Karpas-422 (cell line): Measurements from ENCODE around the gene KIF5B. TPM values are rescaled to one million over a fixed set of nuclear protein-coding genes. Genes with fewer than 3 reads are reported as not detected.

ENCODE experiments used
- DNase-seq: peaks from one replicate; pipeline ENCODE4 v3.0.0-alpha.2; 2015
- H2AFZ ChIP-seq: fragments of 200-600 bp; sonication (generic); 2 replicates; pipeline ENCODE4 v1.6.1; 2014; ENCODE audit warnings: antibody characterized with exemption, low read length, mixed read lengths
- H3K27ac ChIP-seq: fragments of 200-600 bp; sonication (generic); 2 replicates; pipeline ENCODE4 v1.5.1; 2014; ENCODE audit warnings: mild to moderate bottlenecking, low read length, moderate library complexity
- H3K27me3 ChIP-seq: fragments of 200-600 bp; sonication (generic); 2 replicates; pipeline ENCODE4 v1.6.1; 2014; ENCODE audit warnings: low read length, mixed read lengths
- H3K36me3 ChIP-seq: fragments of 200-600 bp; sonication (generic); 2 replicates; pipeline ENCODE4 v1.6.1; 2014; ENCODE audit warnings: low read length, mixed read lengths; ENCODE audit not compliant: insufficient read depth
- H3K4me1 ChIP-seq: fragments of 200-600 bp; sonication (generic); 2 replicates; pipeline ENCODE4 v1.6.1; 2014; ENCODE audit warnings: mild to moderate bottlenecking, low read length, mixed read lengths
- H3K4me2 ChIP-seq: fragments of 200-600 bp; sonication (generic); 2 replicates; pipeline ENCODE4 v1.6.1; 2014; ENCODE audit warnings: low read length, low read depth, mild to moderate bottlenecking; ENCODE audit not compliant: poor library complexity, severe bottlenecking
- H3K4me3 ChIP-seq: fragments of 200-600 bp; sonication (generic); 2 replicates; pipeline ENCODE4 v1.5.1; 2014; ENCODE audit warnings: mild to moderate bottlenecking, antibody characterized with exemption, low read length, mixed read lengths
- H3K79me2 ChIP-seq: fragments of 200-600 bp; sonication (generic); 2 replicates; pipeline ENCODE4 v1.6.1; 2014; ENCODE audit warnings: mild to moderate bottlenecking, low read length, mixed read lengths
- H3K9ac ChIP-seq: fragments of 200-600 bp; sonication (generic); 2 replicates; pipeline ENCODE4 v1.6.0; 2014; ENCODE audit warnings: low read length
- H3K9me2 ChIP-seq: fragments of 200-600 bp; sonication (generic), shearing (Covaris generic); replicated peaks from 2 replicates; pipeline ENCODE4 v1.6.0; 2014; ENCODE audit warnings: mild to moderate bottlenecking, low read length, moderate library complexity; ENCODE audit not compliant: insufficient read depth
- H3K9me3 ChIP-seq: fragments of 300-700, 200-600 bp; sonication (generic); 2 replicates; pipeline ENCODE4 v1.6.1; 2014; ENCODE audit warnings: low read length, mixed read lengths
- H4K20me1 ChIP-seq: fragments of 200-600 bp; sonication (generic); 2 replicates; pipeline ENCODE4 v1.6.1; 2014; ENCODE audit warnings: mild to moderate bottlenecking, antibody characterized with exemption, low read length, low read depth; ENCODE audit not compliant: insufficient read depth
- total RNA-seq: library from RNA; depleted of rRNA; stranded (reverse); fragments of >200 nt; shearing (Covaris generic); gene quantifications from 2 replicates; pipeline ENCODE4 v1.2.3, GENCODE V29; 2014; ENCODE audit warnings: low replicate concordance

The KIF5B gene
- total RNA-seq, 1 experiment from 2014 or later, result 41.9 TPM

DNA sequence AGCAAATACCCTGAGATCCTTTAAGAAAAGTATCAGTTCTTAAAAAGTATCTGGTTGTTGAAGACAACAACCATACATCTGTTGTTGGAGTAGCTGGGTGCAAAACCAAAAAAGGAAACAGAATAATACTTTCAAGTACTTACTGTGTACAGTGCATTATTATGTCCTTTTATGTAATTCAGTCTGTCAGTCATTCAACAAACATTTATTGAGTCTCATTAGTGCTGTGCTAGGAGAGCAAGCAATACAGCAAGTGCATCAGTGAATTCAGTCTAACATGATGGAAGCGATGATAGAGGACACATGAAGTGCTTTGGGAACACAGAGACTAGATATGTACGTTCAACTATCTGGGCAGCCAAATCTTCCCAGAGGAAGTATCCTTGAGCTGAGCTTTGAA, 37.4 kb upstream of the KIF5B start:
- H3K4me2 ChIP-seq, result no peak overlapping the region
- H3K36me3 ChIP-seq, result no peaks in the 10 kb centered on the region
- no peaks in the 10 kb centered on the region for H3K4me1 ChIP-seq
- no peaks in the 10 kb centered on the region for H3K9me2 ChIP-seq
- DNase-seq, result no peak
- no peak overlapping the region for H3K9ac ChIP-seq
- no peak overlapping the region for H2AFZ ChIP-seq
- H3K27me3 ChIP-seq, result no peaks in the 10 kb centered on the region
- H3K9me3 ChIP-seq, result no peaks in the 10 kb centered on the region
- H3K79me2 ChIP-seq, result no peaks in the 10 kb centered on the region
- H3K4me3 ChIP-seq, result no peak overlapping the region
- H4K20me1 ChIP-seq, result no peaks in the 10 kb centered on the region
- H3K27ac ChIP-seq, result no peak overlapping the region

DNA sequence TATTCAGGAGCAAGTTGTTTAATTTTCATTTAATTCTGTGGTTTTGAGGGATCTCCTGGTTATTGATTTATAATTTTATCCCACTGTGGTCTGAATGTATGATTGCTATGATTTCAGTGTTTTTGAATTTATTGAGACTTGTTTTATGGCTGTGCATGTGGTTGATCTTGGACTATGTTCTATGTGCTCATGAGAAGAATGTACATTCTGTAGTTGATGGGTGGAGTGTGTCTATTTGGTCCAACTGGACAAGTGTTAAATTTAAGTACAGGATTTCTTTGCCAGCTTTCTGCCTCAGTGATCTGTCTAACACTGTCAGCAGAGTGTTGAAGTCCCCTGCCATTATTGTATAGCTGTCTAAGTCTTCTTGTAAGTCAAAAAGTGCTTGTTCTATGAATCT, 34.8 kb upstream of the KIF5B start:
- Histone ChIP-seq H3K9me2 (no peaks in the 10 kb centered on the region), H3K4me1 (no peaks in the 10 kb centered on the region), H4K20me1 (no peaks in the 10 kb centered on the region), H2AFZ (no peak overlapping the region), H3K79me2 (no peaks in the 10 kb centered on the region), H3K4me2 (no peak overlapping the region), H3K9ac (no peak overlapping the region), H3K27ac (no peak overlapping the region), H3K4me3 (no peak overlapping the region), H3K36me3 (no peaks in the 10 kb centered on the region), H3K27me3 (no peaks in the 10 kb centered on the region), H3K9me3 (no peaks in the 10 kb centered on the region)
- no peak for DNase-seq

DNA sequence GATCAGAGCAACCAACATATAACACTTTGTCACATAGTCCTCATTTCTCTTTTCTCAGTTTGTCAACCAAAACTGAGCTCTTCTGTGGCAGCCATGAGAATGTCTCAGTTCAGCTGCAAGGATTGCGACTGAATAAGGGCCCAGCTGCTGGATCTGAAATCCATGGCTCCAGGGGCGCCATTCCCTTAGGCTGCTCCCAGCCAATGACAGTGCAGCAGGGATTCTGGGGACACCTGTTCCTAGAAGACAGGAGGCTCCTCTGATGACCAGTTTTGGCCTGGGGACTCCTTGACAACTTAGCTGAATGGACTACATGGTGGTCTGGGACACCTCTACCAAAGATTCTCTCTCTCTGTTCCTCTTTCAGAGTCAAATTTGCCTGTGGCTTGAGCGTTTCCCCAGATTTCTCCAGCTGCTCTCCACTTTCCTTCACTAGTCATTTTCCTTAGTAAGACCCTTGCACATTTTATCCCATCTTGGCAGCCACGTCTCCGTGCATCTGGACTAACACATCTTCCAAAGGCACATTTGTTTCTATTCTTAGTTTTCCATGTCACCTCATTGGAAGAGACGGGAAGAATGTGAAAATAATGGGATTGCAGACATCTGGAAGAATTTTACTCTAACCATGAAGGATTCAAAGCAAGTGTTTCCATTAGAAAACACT, 28.1 kb upstream of the KIF5B start:
- no peak for DNase-seq
- no peaks in the 10 kb centered on the region for H3K4me1 ChIP-seq
- no peaks in the 10 kb centered on the region for H3K27me3 ChIP-seq
- no peak overlapping the region for H2AFZ ChIP-seq
- no peaks in the 10 kb centered on the region for H4K20me1 ChIP-seq
- no peaks in the 10 kb centered on the region for H3K9me2 ChIP-seq
- H3K27ac ChIP-seq, result no peak overlapping the region
- no peak overlapping the region for H3K4me2 ChIP-seq
- H3K4me3 ChIP-seq, result no peak overlapping the region
- no peaks in the 10 kb centered on the region for H3K79me2 ChIP-seq
- no peak overlapping the region for H3K9ac ChIP-seq
- no peaks in the 10 kb centered on the region for H3K36me3 ChIP-seq
- H3K9me3 ChIP-seq, result no peaks in the 10 kb centered on the region

DNA sequence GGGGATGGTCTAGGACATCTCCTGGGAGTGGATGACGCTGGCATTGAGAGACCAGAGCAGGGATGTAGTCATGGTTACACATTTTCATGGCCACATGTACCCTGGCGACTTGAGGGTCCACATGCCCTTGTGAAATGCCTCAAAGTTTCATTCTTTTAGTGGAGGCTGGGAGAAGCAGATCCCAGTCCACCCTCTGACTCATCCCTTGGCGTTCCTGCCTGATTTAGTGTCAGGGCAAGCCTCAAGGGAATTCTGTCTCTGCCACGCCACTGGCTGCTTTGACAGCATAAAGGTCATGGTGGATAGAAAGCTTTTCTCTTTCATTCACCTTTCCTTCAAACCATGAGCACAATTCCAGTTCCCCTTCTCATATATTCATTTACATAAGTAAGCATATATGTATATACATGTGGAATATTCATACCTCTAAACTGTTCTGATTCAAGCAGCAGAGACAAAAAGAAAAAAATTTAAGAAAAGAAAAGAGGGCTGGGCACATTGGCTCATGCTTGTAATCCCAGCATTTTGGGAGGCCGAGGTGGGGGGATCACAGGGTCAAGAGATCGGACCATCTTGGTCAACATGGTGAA, 21.8 kb upstream of the KIF5B start:
- Histone ChIP-seq H3K9ac (no peak overlapping the region), H2AFZ (no peak overlapping the region), H3K36me3 (no peaks in the 10 kb centered on the region), H3K9me3 (no peaks in the 10 kb centered on the region), H4K20me1 (no peaks in the 10 kb centered on the region), H3K4me2 (no peak overlapping the region), H3K27me3 (no peaks in the 10 kb centered on the region), H3K9me2 (no peaks in the 10 kb centered on the region), H3K4me3 (no peak overlapping the region), H3K4me1 (no peaks in the 10 kb centered on the region), H3K79me2 (no peaks in the 10 kb centered on the region), H3K27ac (no peak overlapping the region)
- no peak for DNase-seq

DNA sequence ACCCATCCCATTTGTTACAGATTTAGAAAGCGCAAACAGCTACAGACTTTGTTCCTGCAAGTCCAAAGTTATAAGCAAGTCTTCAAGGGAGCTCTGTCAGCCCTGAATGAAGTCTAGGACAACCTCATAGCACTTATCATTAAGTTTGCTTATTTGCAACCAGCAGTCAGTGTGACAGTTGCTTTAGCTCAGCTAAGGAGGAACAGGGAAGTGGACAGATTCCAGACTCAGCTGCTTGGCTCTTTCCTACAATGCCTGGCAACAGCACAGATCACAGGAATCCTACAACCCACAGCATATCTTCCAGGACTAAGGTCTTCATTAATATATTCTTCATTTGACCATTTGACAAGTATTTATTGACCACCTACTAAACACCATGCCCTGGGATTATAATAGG, 17.4 kb upstream of the KIF5B start:
- Histone ChIP-seq H3K4me3 (no peak overlapping the region), H3K4me2 (no peak overlapping the region), H3K27me3 (no peaks in the 10 kb centered on the region), H3K9me3 (no peaks in the 10 kb centered on the region), H3K4me1 (no peaks in the 10 kb centered on the region), H3K9me2 (no peaks in the 10 kb centered on the region), H3K36me3 (no peaks in the 10 kb centered on the region), H3K79me2 (no peaks in the 10 kb centered on the region), H3K27ac (no peak overlapping the region), H3K9ac (no peak overlapping the region), H2AFZ (no peak overlapping the region), H4K20me1 (no peaks in the 10 kb centered on the region)
- DNase-seq, result no peak

DNA sequence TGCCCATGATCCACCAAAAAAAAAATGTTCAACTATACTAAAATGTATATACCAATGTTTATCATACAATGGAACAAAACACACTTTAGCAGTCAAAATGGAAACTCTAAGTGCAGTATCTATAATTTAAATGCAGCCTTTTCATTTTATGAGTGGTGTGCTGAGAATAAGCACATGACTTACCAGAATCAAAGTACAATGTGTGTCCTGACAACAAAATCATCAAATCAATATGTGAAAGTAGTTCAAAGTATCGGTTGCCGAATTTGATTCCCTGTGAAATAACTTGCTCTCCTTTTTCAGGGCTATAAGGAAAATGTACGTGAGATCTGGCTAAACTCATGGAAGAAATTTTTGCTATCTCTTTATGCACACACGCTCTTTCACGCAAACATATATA, 16.9 kb upstream of the KIF5B start:
- H3K4me1 ChIP-seq, result no peaks in the 10 kb centered on the region
- no peak overlapping the region for H2AFZ ChIP-seq
- no peaks in the 10 kb centered on the region for H3K36me3 ChIP-seq
- H3K27ac ChIP-seq, result no peak overlapping the region
- H3K4me3 ChIP-seq, result no peak overlapping the region
- H3K27me3 ChIP-seq, result no peaks in the 10 kb centered on the region
- H3K79me2 ChIP-seq, result no peaks in the 10 kb centered on the region
- H3K9me2 ChIP-seq, result no peaks in the 10 kb centered on the region
- H3K9ac ChIP-seq, result no peak overlapping the region
- no peak for DNase-seq
- no peaks in the 10 kb centered on the region for H4K20me1 ChIP-seq
- no peaks in the 10 kb centered on the region for H3K9me3 ChIP-seq
- H3K4me2 ChIP-seq, result no peak overlapping the region

DNA sequence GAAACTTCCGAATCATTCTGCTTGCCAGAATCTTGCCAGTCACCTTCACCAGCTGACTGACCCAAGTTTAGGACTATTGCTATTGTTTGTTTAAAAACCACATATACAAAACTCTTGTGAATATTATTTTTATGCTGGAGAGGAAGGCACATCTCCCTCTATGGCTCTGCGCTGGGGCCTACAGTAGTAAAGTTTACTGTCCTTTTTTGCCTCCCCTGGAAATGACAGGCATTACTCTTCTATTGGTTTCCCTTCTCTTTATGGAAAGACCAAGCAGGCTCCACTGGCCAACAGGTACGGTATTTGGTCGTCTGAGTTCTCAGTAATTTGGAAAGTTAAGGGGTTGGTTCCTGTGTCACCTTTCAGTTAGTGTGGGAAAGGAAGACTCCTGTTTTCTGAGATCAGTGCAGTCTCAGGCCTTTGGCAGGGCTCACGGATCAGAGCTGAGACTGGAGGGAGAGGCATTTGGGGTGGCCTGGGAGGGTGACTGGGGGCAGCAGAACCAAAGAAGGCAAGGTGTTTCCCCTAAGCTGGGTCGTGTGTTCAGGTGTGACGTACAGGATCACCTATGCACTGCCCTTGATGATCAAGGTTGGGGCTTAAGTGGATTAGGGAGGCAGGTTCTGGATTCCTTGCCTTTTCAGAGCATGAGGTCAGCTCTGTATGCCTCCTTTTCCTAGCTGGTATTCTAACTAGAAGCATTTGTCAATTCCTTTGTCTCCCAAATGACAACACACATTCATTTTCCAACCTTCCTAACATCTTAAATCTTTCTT, 16.0 kb upstream of the KIF5B start:
- H3K79me2 ChIP-seq, result no peaks in the 10 kb centered on the region
- no peak overlapping the region for H3K9ac ChIP-seq
- H3K4me3 ChIP-seq, result no peak overlapping the region
- H4K20me1 ChIP-seq, result no peaks in the 10 kb centered on the region
- no peaks in the 10 kb centered on the region for H3K36me3 ChIP-seq
- DNase-seq, result no peak
- no peaks in the 10 kb centered on the region for H3K27me3 ChIP-seq
- H3K4me2 ChIP-seq, result no peak overlapping the region
- H2AFZ ChIP-seq, result no peak overlapping the region
- no peaks in the 10 kb centered on the region for H3K9me3 ChIP-seq
- H3K9me2 ChIP-seq, result no peaks in the 10 kb centered on the region
- no peaks in the 10 kb centered on the region for H3K4me1 ChIP-seq
- no peak overlapping the region for H3K27ac ChIP-seq

DNA sequence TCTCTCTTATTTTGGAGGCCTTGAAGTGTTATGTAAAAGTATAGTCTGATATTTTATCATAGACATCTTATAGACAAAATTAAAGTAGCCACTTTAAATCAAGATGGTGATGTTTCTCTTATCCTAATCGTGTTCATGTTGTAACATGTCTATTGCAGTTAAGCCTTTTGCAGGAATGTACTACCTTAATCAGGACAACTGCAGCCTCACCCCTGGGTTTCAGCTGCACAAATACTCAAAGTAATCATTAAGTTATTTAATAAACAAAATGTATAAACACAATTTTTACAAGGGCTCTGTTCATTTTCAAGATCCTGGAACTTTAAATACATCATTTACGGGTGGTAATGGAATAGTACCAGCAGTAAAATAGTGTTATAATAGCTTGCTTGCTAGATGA, 14.4 kb upstream of the KIF5B start:
- Histone ChIP-seq H4K20me1 (no peaks in the 10 kb centered on the region), H3K36me3 (no peaks in the 10 kb centered on the region), H2AFZ (no peak overlapping the region), H3K9me3 (no peaks in the 10 kb centered on the region), H3K27me3 (no peaks in the 10 kb centered on the region), H3K4me3 (no peak overlapping the region), H3K4me1 (no peaks in the 10 kb centered on the region), H3K79me2 (no peaks in the 10 kb centered on the region), H3K9ac (no peak overlapping the region), H3K9me2 (no peaks in the 10 kb centered on the region), H3K4me2 (no peak overlapping the region), H3K27ac (no peak overlapping the region)
- no peak for DNase-seq
